Measurements from ENCODE around the gene EFCAB13.

EFCAB13 gene

DNA sequence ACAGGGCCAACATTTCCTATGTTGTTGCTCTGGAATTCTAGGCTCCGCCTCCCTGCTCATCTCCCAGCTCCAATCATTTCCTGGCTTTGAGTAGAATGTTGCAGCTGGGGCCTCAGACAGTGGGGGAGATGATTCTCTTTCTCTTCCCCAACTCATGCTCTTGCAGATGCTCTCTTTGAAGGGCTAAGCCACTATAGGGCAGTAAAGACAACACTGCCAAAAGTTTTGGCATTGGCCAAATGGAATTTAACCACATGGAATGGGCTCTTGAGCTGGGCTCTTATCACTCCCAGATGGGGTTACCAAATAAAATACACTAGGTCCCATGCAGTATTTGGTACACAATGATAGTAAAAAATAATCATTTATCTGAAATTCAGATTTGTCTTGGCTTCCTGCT, 19.6 kb upstream of the EFCAB13 start:
- H3K9me3 ChIP-seq (ENCODE audit: control insufficient read depth, insufficient read depth, low read depth, low read length): no peaks in the 10 kb centered on the region
- TF ChIP-seq, protein P1, sequence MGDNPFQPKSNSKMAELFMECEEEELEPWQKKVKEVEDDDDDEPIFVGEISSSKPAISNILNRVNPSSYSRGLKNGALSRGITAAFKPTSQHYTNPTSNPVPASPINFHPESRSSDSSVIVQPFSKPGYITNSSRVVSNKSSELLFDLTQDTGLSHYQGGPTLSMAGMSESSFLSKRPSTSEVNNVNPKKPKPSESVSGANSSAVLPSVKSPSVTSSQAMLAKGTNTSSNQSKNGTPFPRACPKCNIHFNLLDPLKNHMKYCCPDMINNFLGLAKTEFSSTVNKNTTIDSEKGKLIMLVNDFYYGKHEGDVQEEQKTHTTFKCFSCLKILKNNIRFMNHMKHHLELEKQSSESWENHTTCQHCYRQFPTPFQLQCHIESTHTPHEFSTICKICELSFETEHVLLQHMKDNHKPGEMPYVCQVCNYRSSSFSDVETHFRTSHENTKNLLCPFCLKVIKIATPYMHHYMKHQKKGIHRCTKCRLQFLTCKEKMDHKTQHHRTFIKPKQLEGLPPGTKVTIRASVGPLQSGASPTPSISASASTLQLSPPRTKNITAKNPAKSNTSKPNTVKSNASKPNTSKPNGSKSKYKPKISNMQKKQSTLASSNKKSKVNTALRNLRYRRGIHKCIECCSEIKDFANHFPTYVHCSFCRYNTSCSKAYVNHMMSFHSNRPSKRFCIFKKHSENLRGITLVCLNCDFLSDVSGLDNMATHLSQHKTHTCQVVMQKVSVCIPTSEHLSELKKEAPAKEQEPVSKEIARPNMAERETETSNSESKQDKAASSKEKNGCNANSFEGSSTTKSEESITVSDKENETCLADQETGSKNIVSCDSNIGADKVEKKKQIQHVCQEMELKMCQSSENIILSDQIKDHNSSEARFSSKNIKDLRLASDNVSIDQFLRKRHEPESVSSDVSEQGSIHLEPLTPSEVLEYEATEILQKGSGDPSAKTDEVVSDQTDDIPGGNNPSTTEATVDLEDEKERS (tag by site-specific recombination; IDR thresholded peaks at IDR 0.05): no peak
- TF ChIP-seq ZNF501 (tag by site-specific recombination; IDR thresholded peaks at IDR 0.05): no peak
- TF ChIP-seq ZNF211 (tag by site-specific recombination; IDR thresholded peaks at IDR 0.05; ENCODE audit: low read depth): no peak
- no peak for TF ChIP-seq ZNF785 (tag by site-specific recombination; IDR thresholded peaks at IDR 0.05)
- TF ChIP-seq KLF10 (tag by site-specific recombination; IDR thresholded peaks at IDR 0.05): no peak
- TF ChIP-seq PRDM1 (tag by site-specific recombination; IDR thresholded peaks at IDR 0.05): no peak
- TF ChIP-seq, protein P2, sequence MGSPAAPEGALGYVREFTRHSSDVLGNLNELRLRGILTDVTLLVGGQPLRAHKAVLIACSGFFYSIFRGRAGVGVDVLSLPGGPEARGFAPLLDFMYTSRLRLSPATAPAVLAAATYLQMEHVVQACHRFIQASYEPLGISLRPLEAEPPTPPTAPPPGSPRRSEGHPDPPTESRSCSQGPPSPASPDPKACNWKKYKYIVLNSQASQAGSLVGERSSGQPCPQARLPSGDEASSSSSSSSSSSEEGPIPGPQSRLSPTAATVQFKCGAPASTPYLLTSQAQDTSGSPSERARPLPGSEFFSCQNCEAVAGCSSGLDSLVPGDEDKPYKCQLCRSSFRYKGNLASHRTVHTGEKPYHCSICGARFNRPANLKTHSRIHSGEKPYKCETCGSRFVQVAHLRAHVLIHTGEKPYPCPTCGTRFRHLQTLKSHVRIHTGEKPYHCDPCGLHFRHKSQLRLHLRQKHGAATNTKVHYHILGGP (tag by site-specific recombination; IDR thresholded peaks at IDR 0.05): no peak
- TF ChIP-seq ZNF791 (tag by site-specific recombination; IDR thresholded peaks at IDR 0.05): no peak
- TF ChIP-seq ZNF146 (tag by site-specific recombination; IDR thresholded peaks at IDR 0.05): no peak
- TF ChIP-seq ZNF585B (tag by site-specific recombination; IDR thresholded peaks at IDR 0.05): no peak
- TF ChIP-seq ZNF529 (tag by site-specific recombination; IDR thresholded peaks at IDR 0.05; ENCODE audit: insufficient replicate concordance): no peak
- no peak for TF ChIP-seq ZNF548 (tag by site-specific recombination; IDR thresholded peaks at IDR 0.05)
- TF ChIP-seq, protein P3, sequence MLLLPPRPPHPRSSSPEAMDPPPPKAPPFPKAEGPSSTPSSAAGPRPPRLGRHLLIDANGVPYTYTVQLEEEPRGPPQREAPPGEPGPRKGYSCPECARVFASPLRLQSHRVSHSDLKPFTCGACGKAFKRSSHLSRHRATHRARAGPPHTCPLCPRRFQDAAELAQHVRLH (tag by site-specific recombination; IDR thresholded peaks at IDR 0.05): no peak
- TF ChIP-seq ZIC2 (tag by site-specific recombination; IDR thresholded peaks at IDR 0.05): no peak
- TF ChIP-seq ZEB2 (tag by site-specific recombination; IDR thresholded peaks at IDR 0.05): no peak
- no peak for TF ChIP-seq ZNF155 (tag by site-specific recombination; IDR thresholded peaks at IDR 0.05)
- TF ChIP-seq ZNF610 (tag by site-specific recombination; IDR thresholded peaks at IDR 0.05; ENCODE audit: borderline replicate concordance): no peak
- TF ChIP-seq ZNF16 (tag by site-specific recombination; IDR thresholded peaks at IDR 0.05; ENCODE audit: low read depth): no peak
- TF ChIP-seq, protein P4, sequence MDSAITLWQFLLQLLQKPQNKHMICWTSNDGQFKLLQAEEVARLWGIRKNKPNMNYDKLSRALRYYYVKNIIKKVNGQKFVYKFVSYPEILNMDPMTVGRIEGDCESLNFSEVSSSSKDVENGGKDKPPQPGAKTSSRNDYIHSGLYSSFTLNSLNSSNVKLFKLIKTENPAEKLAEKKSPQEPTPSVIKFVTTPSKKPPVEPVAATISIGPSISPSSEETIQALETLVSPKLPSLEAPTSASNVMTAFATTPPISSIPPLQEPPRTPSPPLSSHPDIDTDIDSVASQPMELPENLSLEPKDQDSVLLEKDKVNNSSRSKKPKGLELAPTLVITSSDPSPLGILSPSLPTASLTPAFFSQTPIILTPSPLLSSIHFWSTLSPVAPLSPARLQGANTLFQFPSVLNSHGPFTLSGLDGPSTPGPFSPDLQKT (IDR thresholded peaks at IDR 0.05; ENCODE audit: borderline replicate concordance, low read depth, low read length): no peak
- TF ChIP-seq ZFP41 (tag by site-specific recombination; IDR thresholded peaks at IDR 0.05; ENCODE audit: borderline replicate concordance): no peak
- H3K36me3 ChIP-seq (ENCODE audit: control insufficient read depth in 2 of 2, insufficient read depth in 1 of 2, low read length in 2 of 2): no peaks in the 10 kb centered on the region
- no peak overlapping the region for H3K4me3 ChIP-seq (ENCODE audit: low read depth, low read length)
- ChIA-PET CTCF (interaction anchor here (0.7 kb wide), 1 partner anchor 70 kb away, joined by 3 read pairs; no protein-coding TSS in a partner anchor), POLR2A (interaction anchor here (0.7 kb wide), 1 partner anchor 30 kb away, joined by 5 read pairs; no protein-coding TSS in a partner anchor)
- no peak overlapping the region for H3K27ac ChIP-seq (ENCODE audit: extremely low read depth, low read depth, low read length)
- no peaks in the 10 kb centered on the region for H3K4me1 ChIP-seq (ENCODE audit: control insufficient read depth, insufficient read depth, low read length)

DNA sequence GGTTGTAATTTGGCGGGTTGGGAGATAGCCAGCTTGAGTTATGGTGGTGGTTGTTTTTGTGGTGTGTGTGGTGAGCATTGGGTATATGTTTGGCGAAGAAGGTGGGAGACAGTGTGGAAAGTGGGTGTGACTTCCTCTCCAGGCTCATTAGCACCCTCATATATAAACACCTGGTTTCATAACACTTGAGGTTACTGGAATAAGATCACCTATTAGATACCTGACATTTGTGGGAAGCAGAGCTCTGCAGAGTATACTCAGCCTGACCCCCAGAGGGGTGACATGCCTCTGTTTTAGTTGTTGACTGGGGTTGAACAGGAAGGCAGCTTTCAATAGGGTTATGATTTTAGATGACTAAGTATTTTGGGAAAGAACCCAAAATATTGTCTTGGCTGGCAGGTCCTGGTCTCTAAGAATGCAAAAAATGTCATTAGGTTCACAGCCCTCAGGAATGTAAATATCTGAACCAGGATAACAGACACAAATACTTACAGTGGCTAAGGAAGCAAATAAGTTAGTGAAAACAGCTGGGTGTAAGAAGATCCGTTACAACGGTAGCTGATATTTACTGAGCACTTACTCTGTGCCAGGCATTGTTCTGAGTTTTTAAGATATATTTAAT, 18.3 kb upstream of the EFCAB13 start:
- Histone ChIP-seq H3K27ac (ENCODE audit: extremely low read depth, low read depth, low read length) (no peak overlapping the region), H3K4me1 (ENCODE audit: control insufficient read depth, insufficient read depth, low read length) (no peaks in the 10 kb centered on the region), H3K4me3 (ENCODE audit: low read depth, low read length) (no peak overlapping the region), H3K9me3 (ENCODE audit: control insufficient read depth, insufficient read depth, low read depth, low read length) (no peaks in the 10 kb centered on the region), H3K36me3 (ENCODE audit: control insufficient read depth in 2 of 2, insufficient read depth in 1 of 2, low read length in 2 of 2) (no peaks in the 10 kb centered on the region)
- CTCF ChIA-PET: interaction anchor here (0.6 to 1.5 kb wide), 6 partner anchors 10 to 362 kb away, joined by 3 to 14 read pairs (median 4); no protein-coding TSS in a partner anchor
- TF ChIP-seq SP7 (tag by site-specific recombination; IDR thresholded peaks at IDR 0.05): peak; percentile 34; the same call in 1 of the 2 replicates
- TF ChIP-seq ZNF664 (tag by site-specific recombination; IDR thresholded peaks at IDR 0.05): peak; percentile 60
- no peak for TF ChIP-seq ZNF114 (tag by site-specific recombination; IDR thresholded peaks at IDR 0.05)
- POLR2A ChIA-PET: interaction anchor here (0.6 to 1.5 kb wide), 3 partner anchors 26 to 116 kb away, joined by 3 read pairs; partner anchors contain the start of gene CDC27

Data from HEK293 (cell line).